HG02571 (cell line): ENCODE measurements around the gene COPG1.

Experiments
- ATAC-seq: cut with Tn5 transposase; IDR thresholded peaks from one replicate; pipeline ENCODE4 v1.9.1; 2021; ENCODE audit warnings: mild to moderate bottlenecking, moderate library complexity; ENCODE audit not compliant: unreplicated experiment

Gene COPG1

DNA sequence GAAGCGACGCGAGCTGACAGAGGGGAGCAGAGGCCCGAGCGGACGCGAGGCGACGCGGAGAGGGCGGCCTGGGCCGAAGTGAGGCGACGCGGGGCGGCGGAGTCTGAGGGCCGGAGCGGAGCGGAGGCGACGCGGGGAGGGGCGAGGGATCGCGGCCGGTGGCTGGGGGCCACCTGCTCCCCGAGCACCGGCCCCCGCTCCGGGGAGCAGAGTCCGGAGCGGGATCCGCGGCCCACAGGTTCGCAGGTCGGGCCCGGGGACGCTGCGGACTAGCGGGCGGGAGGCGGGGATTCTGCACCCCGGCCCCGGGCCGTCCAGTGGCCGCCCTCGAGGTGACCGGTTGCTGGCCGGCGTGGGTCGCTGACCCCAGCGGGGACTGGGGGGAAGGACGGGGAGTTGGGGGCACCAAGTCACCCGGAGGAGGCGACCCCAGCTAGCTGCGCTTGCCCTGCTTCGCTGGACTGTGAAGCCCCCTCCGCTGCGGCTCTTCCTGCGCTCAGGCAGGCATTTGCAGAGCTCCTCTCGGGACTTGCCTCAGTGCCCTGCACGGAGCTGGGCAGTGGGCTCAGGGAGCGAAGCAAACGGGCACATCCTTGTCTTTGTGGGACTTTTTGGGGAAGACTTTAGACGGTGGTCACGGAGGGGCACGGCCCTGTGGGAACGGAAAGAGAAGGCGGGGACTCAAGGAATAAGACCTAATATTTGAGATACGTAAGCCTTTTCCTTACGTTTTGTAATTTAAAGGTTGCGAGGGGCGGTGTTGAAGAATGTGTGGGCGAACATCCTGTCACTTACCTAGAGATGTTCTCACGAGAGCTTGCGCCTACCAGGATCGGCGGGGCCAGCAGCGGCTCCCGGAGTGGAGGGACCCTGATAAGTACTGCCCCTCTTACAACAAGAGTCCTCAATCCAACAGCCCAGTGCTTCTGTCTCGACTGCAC lies 29.8 kb downstream of the COPG1 start:
- peak; percentile 2 for ATAC-seq

DNA sequence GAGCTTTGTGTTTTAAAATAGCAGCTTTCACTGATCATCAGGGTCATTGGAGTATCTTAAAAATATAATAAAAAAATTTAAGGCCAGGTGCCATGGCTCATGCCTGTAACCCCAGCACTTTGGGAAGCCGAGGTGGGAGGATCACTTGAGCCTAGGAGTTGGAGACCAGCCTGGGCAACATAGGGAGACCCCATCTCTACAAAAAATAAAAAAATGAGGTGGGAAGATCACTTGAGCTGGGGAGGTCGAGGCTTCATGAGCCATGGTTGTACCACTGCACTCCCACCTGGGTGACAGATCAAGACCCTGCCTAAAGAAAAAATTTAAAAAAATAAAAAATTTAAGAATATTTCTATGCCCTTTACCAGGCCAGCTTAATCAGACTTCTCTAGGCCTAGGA lies 30.8 kb downstream of the COPG1 start:
- no peak for ATAC-seq

DNA sequence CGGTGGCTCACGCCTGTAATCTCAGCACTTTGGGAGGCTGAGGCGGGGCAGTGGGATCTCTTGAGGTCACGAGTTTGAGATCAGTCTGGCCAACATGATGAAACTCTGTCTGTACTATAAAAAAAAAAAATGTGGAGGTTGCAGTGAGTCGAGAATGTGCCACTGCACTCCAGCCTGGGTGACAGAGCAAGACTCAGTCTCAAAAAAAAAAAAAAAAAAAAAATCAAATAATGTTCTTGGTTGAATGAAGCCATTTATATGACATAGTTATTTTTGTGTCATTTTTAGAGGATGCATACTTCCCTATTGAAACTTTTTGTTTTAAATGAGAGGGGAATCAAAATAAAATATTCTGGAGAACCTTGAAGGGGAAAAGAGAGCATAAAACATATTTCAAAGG lies 32.3 kb downstream of the COPG1 start:
- ATAC-seq, result no peak

DNA sequence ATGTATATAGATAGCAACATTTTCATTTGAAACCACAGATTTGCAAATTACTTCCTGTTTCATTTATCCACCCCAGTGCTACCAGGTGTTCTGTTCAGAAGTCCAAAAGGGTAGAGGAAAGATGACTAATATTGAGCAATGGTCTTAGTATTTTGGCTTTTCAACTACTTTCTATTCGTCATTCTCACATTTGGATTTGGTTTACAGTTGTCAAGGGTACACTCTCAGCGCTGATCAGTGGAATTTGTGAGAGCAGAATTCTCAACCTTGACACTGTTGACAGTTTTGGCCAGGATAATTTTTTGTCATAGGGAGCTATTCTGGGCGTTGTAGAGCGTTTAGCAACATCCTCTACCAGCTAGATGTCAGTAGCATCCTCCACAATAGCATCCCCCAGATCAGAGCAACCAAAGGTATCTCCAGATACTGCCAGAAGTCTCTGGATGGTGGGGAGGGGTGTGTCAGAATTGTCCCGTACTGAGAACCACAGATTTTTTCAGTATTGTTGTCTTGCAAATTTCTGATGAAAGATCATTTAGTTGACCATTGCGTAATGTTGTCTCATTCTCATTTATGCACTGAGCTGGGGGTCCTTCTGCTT lies 33.4 kb downstream of the COPG1 start:
- ATAC-seq, result peak; percentile 67

DNA sequence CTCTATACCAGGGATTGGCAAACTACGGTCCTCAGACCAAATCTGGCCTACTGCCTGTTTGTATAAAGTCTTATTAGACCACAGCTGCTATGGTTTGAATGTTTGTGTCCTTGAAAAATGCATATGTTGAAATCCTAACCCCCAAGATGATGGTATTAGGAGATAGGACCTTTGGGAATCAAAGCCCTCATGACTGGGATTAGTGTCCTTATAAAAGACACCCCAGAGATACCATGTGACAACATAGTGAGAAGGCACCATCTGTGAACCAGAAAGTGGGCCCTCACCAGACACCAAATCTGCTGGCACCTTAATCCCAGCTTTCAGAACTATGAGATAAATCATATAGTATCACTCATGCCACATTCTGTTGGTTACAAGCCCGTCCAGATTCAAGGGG lies 36.7 kb downstream of the COPG1 start:
- ATAC-seq, result no peak

DNA sequence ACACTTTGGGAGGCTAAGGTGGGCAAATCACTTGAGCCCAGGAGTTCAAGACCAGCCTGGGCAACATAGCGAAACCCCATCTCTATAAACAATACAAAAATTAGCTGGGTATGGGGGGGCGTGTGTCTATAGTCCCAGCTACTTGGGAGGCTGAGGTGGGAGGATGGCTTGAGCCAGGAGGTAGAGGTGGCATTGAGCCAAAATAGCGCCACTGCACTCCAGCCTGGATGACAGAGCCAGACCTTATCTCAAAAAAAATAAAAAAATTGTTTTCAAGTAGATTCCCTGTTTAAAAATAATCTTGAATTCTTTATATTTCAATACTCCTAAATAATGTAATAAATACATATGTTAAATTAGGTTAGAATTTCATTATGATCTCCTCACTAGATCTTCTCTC lies 39.0 kb downstream of the COPG1 start:
- ATAC-seq, result no peak

DNA sequence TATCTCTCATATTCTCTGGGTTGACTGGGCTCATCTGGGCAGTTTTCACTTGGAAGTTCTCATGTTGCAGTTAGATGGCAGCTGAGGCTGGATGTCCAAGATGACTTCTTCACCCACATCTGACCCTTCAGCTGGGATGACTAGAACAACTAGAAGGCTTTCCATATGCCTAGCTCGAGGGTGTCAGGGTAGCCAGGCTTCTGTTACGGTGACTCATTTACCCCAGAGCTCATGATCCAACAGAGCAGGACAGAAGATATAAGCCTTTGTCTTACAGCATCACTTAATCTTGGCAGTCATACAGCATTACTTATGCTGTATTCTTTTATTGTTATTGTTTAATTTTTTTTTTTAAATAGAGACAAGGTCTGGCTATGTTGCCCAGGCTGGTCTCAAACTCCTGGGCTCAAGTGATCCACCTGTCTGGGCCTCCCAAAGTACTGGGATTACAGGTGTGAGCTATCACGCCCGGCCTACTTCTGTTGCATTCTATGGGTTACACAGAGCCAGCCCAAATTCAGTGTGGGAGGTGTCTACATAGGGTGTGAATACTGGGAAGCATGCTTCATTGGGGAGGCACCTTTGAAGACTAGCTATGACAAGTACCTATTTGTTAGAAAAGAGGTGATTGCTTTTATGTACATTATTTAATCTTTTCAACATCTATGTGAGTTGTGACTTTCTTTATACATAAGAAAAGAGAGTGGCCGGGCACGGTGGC lies 40.0 kb downstream of the COPG1 start:
- no peak for ATAC-seq

DNA sequence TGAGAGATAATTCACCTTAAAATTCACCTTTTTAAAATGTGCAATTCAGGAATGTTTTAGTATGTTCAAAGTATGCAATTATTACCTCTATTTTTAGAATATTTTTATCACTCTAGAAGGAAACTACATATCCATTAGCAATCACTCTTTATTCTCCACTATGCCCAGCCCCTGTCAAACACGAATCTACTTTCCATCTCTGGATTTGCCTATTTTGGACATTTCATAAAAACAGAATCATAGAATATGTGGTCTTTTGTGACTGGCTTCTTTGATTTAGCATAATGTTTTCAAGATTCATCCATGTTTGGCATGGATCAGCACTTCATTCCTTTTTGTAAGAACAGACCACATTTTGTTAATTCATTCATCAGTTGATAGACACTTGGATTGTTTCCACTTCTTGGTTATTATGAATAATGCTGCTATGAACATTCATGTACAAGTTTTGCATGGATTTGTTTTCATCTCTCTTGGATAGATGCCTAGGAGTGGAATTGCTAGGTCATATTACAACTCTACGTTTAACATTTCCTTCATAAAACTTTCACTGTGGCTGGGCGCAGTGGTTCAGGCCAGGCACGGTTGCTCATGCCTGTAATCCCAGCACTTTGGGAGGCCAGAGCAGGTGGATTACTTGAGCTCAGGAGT lies 42.0 kb downstream of the COPG1 start:
- ATAC-seq, result no peak

DNA sequence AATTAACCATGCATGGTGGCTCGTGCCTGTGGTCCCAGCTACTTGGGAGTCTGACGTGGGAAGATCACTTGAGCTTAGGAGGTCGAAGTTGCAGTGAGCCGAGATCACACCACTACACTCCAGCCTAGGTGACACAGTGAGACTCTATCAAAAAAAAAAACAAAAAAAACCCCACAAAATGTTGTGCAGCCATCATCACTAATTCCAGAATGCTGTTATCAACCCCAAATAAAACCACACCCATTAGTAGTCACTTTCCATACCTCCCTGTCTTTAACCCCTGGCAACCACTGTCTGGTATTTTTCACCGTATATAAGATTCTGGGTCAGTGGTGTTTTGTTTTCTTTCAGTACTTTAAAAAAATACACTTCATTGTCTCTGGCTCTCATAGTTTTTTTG lies 45.9 kb downstream of the COPG1 start:
- no peak for ATAC-seq

DNA sequence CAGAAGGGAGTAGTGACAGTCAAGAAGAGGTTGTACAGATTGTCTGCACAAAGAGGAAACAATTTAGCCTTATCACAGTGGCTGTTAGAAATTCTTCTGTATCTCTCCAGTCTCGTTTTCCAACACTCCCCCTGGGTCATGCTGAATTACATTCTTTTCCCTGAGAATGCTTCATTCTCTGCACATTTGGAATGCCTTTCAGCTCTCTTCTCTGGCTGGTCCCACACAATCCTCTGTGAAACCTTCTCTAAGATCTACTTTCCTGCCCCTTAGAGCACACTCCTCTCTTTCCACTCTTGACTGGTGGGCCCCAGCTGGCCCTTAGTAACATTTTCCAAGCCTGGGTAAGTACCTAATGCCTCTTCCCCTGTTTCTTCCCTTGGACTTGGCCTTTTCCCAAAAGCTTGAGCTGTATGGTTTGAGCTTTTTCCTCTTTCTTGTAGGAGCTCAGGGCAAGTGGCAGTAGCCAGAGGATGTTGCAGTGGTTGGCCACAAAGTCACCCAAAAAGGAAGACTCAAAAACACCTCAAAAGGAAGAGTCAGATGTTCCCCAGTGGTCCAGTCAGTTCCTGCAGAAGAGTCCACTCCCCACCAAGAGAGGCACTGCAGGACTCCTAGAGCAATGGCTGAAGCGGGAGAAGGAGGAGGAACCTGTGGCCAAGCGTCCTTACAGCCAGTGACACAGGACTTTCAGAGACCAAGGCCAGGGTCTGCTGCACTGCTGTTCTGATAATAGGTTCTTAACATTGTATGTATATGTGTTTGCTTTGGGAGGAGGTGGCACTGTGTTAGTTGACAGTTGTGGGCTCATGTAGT lies 54.9 kb downstream of the COPG1 start:
- no peak for ATAC-seq

DNA sequence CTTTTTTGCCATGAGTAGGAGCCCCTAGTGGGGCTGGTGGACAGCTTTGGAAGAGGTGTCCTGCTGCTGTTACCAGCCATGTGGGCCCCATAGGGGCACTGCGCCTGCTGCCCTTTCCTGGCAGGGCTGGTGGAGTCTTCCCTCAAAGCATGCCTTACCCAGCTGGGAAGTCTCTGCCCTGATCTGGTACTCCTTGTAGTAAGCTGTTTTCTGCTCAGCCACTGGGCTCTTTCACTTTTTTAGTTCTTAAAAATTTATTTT lies 55.5 kb downstream of the COPG1 start:
- ATAC-seq, result no peak

DNA sequence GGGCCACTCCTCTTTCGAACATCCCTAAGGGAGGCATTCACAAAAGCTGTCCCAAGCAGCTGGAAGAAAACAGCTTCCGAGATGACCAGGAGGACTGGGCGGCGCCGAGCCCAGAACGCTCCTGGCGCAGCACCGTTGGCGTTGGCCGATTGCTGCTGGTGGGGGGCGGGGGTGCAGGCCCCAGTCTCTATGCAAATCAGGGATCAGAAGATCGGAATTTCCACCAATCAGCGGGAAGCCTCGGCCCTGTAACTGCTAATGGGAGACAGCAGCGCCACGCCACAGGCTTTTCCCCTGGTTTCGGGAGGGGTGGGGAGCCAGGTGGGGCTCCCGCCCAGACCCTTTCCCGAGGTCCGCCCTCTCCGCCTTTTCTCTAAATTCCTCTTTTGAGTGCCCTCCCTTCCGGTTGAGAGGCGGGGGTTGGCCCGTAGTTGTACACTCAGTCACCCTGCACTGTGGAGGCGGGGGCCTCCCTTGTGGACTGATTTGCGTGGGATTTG lies 56.2 kb downstream of the COPG1 start:
- no peak for ATAC-seq

DNA sequence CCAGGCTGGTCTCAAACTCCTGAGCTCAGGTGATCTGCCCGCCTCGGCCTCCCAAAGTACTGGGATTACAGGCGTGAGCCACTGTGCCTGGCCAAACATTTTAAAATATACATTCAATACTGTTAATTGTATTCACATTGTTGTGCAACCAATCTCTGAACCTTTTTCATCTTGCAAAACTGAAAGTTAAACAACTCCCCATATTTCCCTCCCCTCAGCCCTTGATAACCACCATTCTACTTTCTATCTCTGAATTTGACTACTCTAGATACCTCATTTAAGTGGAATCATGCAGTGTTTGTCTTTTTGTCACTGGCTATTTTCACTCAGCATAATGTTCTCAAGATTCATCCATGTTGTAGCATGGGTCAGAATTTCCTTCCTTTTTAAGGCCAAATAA lies 59.2 kb downstream of the COPG1 start:
- no peak for ATAC-seq

DNA sequence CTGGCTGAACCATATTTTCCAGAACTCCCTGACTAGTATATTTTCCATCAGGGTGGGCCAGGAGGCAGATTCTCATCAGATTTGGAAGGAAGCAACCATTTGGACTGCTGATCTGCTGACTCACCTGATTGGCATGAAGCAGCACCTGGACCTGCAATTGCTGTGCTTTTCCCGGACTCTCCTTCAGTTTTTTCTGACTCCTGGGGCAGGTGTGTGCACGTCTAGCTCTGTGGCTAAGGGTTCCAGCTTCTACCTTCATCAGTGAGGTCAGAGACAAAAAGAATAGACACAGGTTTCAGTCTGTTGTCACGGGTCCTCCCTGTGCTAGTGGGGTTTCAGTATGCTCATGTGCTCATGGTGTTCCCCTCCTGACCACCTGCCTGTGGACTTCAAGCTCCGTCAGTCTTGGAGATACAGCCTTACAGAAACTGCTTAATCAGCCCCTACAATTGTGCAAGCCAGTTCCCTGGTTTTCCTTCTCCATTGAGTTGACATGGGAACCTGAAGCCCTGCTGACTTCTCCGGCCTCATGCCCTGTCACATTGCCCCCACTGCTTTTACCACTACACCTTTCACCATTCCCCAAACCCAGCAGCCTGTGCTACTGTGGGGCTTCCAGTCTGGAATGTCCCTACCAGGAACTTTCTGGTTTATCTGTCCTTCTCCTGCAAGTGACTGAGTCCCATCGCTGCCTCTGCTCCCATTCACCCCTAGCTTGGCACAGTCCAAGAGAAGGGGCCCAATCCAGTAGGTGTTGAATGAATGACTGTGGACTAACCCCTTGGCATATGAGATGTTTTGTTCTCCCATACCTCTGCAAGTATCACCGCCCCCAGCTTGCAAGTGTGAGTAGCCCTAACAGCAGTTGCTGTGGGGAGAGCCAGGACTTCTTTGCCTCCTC lies 61.0 kb downstream of the COPG1 start:
- ATAC-seq, result peak; percentile 42

DNA sequence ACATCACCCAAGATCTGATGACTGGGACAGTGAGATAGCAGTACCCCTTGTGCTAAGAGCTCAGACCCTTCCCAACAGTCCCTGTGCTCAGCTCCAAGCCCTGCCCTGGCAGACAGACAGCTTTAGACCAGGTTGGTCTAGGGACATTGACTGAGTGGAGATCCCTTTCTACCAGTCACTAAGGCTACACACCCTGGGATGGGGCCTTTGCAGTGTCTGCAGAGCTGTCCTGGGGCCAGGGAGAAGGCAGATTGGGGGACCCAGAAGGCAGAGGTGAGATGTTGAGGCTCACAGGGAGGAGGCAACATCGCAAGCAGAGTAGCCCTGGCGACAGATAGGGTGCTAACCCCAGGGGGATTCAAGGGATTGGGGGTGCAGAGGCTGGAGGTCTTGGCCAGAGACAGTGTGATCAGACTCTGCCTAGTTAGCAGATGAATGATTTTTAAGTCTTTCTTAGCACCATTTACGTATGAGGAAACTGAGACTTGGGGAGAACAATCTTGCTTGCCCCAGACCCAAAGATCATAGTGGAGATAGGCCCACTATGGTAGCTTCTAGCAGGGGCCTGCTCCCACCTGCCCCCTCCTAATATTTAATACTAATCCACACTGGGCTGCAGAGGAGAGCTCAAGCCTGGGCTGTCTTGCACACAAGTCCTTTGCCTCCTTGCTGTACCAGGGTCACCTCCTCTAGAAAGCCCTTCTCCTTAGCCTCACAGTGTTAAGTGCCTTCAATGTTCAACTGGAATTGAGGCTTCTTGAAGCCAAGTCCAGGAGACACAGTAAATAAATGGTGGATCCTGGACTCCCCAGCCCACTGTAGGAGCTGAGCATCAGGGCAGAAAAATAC lies 61.9 kb downstream of the COPG1 start:
- ATAC-seq, result no peak

DNA sequence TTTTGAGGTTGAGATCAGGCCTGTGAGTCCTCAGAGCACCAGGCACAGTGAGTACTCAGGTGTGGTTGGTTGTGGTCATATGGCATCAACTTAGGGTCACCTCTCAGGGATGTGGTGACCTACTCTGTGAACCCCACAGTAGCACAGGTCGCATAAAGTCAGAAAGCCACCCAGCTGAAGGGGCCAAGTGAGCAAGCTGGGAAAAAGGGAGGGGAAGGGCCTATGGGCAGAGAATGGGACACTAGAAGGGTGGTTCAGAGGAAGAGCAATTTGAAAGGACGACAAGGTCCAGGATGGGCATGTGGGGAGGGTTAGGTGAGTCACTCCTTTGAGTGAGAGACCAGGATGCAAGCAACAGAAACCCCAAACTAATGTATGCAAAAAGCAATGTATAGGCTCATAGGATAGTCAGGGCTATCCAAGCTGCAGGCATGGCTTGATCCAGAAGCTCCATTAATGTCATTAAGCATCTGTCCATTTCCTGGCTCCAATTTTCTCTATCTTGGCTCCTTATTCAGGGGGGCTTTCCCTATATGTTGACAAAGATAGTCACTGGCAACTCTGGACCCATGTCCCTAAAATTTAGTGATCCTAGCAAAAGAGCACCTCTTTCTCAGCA lies 62.7 kb downstream of the COPG1 start:
- ATAC-seq, result no peak

DNA sequence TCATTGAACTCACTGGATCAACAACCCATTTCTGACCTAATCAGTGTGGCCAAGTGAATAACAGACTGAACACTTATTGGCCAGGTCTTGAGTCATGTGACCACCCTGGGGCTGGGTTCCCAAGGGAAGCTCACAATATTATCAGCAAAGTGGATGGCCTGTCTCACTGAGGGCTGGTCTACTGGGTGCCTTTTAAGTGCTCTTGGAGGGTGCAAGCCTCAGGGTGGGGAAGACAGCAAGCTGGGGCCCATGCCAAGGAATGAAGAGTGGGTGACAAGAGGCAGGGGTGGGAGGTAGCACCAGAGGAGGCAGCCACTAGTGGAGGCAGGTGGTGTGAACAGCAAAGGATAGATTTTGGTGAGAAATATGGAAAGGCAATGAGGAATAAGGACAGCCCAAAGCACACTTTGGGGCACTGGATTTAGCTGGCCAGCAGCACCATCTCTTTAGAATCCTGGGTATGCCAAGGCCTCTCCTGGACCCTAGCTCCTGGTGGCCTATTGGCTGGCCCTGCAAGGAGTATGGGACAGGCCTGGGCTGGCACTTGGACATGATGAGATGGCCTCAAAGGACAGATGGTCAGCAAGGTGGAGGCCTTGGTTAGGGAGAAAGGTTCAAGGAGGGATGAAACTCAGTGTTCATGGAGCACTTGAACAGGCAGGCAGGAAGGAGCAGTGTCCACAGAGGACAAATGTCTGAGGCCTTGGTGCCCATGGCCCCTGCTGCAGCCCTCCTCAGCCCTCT lies 63.4 kb downstream of the COPG1 start:
- ATAC-seq, result no peak

DNA sequence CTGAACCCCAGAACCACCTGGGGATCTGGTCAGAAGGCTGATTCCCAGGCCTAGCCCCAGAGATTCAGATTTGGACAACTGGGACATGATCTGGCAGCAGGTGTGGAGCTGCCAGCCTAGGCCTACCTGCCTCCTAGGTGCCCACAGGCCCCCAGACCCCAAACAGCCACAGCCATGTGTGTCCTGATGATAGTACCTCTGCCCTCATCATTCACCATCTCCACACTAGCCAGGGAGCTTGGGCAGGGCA lies 63.9 kb downstream of the COPG1 start:
- no peak for ATAC-seq
